GM18507 (cell line): ENCODE data around the gene RNF224.

ENCODE experiments used
- DNase-seq: peaks from one replicate; pipeline ENCODE4 v3.0.0; 2011; ENCODE audit warnings: low read depth; ENCODE audit not compliant: insufficient read length; ENCODE audit errors: extremely low spot score
- FAIRE-seq: peaks from 2 replicates; lab custom pipeline; 2011; peaks lifted over from hg19 to GRCh38; lab: Jason Lieb, UNC

RNF224 gene

GRCh38 chr9:137224830-137225694, 2.2 kb upstream of the RNF224 start, which contains the start of gene CYSRT1:
Gene CYSRT1, plus strand, starts transcription at chr9:137225174. Its CDS starts 448 bp downstream, at chr9:137225622.
- no peak for FAIRE-seq
- DNase-seq = no peak

GRCh38 chr9:137225699-137226331, 1.5 kb upstream of the RNF224 start:
- FAIRE-seq = no peak

GRCh38 chr9:137226338-137227053, 806 bp upstream of the RNF224 start:
- no peak for DNase-seq
- FAIRE-seq = no peak

More at GRCh38 chr9:137225699-137226331, 1.5 kb upstream of the RNF224 start:
- DNase-seq = no peak

GRCh38 chr9:137227853-137228505, 677 bp downstream of the RNF224 start:
- no peak for DNase-seq
- no peak for FAIRE-seq

GRCh38 chr9:137228506-137228967, 1.2 kb downstream of the RNF224 start:
- FAIRE-seq (no peak), DNase-seq (no peak)

- DNase-seq = no peak
Measured at GRCh38 chr9:137228968-137229896, 1.9 kb downstream of the RNF224 start.

GRCh38 chr9:137229903-137230704, 2.8 kb downstream of the RNF224 start:
- FAIRE-seq (no peak), DNase-seq (no peak)

More at GRCh38 chr9:137228968-137229896, 1.9 kb downstream of the RNF224 start:
- FAIRE-seq = no peak

GRCh38 chr9:137230705-137231371, 3.5 kb downstream of the RNF224 start, which contains the start of gene SLC34A3:
Gene SLC34A3, plus strand, starts transcription at chr9:137230901. Its CDS starts 802 bp downstream, at chr9:137231703.
- FAIRE-seq (no peak), DNase-seq (no peak)

- DNase-seq (no peak), FAIRE-seq (no peak)
Measured at GRCh38 chr9:137231372-137232039, 4.2 kb downstream of the RNF224 start.

- no peak for FAIRE-seq
Measured at GRCh38 chr9:137232101-137232500, 4.8 kb downstream of the RNF224 start.

GRCh38 chr9:137232510-137232909, 5.2 kb downstream of the RNF224 start:
- no peak for DNase-seq
- no peak for FAIRE-seq

More at GRCh38 chr9:137232101-137232500, 4.8 kb downstream of the RNF224 start:
- no peak for DNase-seq

- DNase-seq (no peak), FAIRE-seq (no peak)
Measured at GRCh38 chr9:137233143-137233980, 6.1 kb downstream of the RNF224 start.

GRCh38 chr9:137234055-137234697, 6.9 kb downstream of the RNF224 start:
- DNase-seq (no peak), FAIRE-seq (no peak)

GRCh38 chr9:137234758-137235423, 7.6 kb downstream of the RNF224 start:
- DNase-seq (no peak), FAIRE-seq (no peak)
